ENCODE results near the gene ATP2C2.

DNA sequence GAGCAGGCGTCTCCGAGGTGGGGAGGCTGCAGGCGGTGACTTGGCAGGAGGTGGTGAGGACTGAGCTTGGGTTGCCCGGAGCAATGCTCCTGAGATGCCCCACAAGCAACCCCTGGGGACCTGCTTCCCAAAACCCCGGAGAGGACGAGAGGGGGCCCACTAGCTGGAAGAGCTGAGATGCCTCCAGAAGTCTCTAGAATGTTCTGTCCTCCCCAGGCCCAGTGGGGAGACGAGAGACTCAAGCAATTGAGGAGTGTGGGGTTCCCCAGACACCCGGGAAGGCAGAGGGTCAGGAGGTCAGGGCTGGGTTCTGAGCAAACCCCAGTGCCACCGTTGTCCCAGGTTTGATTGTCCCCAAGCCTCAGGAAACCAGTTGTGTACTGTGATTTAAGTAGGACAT is 21.2 kb upstream of the ATP2C2 start:
- no peak for TF ChIP-seq EZH2 (IDR thresholded peaks at IDR 0.05; ENCODE audit: low read length, missing control alignments)
- TF ChIP-seq, protein P1, sequence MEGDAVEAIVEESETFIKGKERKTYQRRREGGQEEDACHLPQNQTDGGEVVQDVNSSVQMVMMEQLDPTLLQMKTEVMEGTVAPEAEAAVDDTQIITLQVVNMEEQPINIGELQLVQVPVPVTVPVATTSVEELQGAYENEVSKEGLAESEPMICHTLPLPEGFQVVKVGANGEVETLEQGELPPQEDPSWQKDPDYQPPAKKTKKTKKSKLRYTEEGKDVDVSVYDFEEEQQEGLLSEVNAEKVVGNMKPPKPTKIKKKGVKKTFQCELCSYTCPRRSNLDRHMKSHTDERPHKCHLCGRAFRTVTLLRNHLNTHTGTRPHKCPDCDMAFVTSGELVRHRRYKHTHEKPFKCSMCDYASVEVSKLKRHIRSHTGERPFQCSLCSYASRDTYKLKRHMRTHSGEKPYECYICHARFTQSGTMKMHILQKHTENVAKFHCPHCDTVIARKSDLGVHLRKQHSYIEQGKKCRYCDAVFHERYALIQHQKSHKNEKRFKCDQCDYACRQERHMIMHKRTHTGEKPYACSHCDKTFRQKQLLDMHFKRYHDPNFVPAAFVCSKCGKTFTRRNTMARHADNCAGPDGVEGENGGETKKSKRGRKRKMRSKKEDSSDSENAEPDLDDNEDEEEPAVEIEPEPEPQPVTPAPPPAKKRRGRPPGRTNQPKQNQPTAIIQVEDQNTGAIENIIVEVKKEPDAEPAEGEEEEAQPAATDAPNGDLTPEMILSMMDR (conservative IDR thresholded peaks at IDR 0.05 in 1 of 2, IDR thresholded peaks at IDR 0.05 in 1 of 2; ENCODE audit: low read depth in 1 of 2, low read length in 2 of 2) = no peak

All from fibroblast of lung (primary cell).